Measurements from ENCODE around the gene ZNF615.
"Not testable (repeated sequence)": the region's sequence is repeated elsewhere in the genome, so short reads cannot be mapped to it uniquely, and the experiment has no call there.

Gene ZNF615

DNA sequence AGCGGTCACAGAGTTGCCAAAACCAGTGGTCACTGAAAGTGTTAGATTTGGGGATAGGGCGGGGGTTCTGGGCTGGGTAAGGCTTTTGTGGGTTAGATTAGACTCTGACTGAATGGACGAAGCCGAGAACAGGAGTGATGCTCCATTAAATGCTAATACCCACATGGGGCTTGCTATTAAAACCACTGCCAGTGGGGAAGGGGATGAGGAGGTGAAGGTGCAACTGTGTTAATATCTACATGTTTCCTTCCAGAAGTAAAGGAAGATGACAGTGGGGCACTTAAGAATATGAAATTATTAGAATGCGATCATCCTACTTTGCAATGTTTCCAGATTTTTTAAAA lies 20.7 kb upstream of the ZNF615 start:
- ChIA-PET POLR2A (interaction anchor here (1.3 kb wide), 1 partner anchor 21 kb away, joined by 8 read pairs; the partner anchor contains the start of gene ZNF615), CTCF (no interaction called here)
- no peak for TF ChIP-seq CTCF (IDR thresholded peaks at IDR 0.05; ENCODE audit: insufficient read depth, low read length, missing control alignments)
- no peak for DNase-seq (ENCODE audit: low read depth, low spot score)
- H3K4me3 ChIP-seq (ENCODE audit: low read depth, low read length) = peak overlapping the region; percentile 99

DNA sequence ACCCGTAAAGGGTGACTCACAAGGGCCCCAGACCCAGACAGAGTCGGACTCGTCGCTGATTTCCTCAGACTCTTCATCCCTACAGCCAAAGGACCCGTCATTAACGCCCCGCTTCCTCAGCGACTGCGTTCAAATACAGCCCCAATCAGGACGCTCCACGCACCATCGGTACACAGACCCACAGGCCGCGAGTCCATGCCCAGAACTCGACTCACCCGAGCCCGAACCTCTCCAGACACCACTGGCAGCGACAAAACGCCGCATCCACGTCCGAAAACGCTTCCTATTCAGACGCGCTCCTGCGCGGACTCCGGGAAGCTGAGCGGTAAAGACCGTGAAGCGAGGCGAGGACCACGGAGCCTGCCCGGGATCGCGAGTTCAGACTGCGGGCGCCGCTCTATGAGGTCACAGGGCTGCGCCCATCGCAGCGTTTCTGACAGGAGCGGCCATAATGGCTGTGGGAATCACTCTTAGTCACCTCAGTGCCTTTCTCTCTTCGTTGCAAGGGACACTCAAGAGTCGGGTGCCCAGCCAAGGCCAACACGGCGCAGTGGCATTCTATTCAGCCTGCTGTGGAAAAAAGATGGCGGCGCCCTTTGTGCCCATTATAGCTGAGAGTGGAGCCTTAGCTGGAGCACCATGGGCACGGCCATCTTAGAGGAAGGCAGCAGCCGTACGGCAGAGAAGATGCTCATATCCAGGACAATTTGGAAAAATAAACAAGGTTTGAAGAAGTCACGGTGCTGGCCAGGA lies 20.2 kb upstream of the ZNF615 start, which contains the start of gene ZNF614:
Gene ZNF614, minus strand, starts transcription at position 353 of the 753 bp plus-strand sequence. CDS start 2,634 bp downstream, outside the sequence.
- H3K4me3 ChIP-seq (ENCODE audit: low read depth, low read length) = peak within 1 kb of the TSS; percentile 99
- ChIA-PET CTCF (no interaction called here), POLR2A (interaction anchor here (1.3 kb wide), 1 partner anchor 20 kb away, joined by 8 read pairs; the partner anchor contains the start of gene ZNF615)
- peak; percentile 19 for DNase-seq (ENCODE audit: low read depth, low spot score)
- no peak for TF ChIP-seq CTCF (IDR thresholded peaks at IDR 0.05; ENCODE audit: insufficient read depth, low read length, missing control alignments)

GRCh38 chr19:52026255-52026990 lies 18.4 kb upstream of the ZNF615 start:
- CTCF ChIA-PET; POLR2A ChIA-PET; H3K4me3 ChIP-seq (ENCODE audit: low read depth, low read length); DNase-seq (ENCODE audit: low read depth, low spot score): not testable (repeated sequence)

DNA sequence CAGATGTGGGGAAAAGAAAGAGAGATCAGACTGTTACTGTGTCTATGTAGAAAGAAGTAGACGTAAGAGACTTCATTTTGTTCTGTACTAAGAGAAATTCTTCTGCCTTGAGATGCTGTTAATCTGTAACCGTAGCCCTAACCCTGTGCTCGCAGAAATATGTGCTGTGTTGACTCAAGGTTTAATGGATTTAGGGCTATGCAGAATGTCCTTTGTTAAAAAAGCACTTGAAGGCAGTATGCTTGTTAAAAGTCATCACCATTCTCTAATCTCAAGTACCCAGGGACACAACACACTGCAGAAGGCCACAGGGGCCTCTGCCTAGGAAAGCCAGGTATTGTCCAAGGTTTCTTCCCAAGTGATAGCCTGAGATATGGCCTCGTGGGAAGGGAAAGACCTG lies 16.5 kb upstream of the ZNF615 start:
- CTCF ChIA-PET; DNase-seq (ENCODE audit: low read depth, low spot score); H3K4me3 ChIP-seq (ENCODE audit: low read depth, low read length); POLR2A ChIA-PET: not testable (repeated sequence)

DNA sequence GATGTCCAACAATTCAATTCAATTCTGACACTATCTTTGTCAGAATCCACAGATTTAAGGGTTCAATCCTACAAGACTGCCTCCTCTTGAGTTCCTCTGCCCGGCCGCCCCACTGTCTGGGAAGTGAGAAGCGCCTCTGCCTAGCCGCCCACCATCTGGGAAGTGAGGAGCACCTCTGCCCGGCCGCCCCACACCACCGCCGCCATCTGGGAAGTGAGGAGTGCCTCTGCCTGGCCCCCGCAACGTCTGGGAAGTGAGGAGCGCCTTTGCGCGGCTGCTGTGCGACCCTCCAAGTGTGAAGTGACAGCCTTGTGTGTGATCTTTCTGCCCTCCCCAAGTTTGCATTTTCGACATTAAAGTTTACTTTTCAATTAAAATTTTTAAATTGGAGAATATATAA lies 14.2 kb upstream of the ZNF615 start:
- no peak for DNase-seq (ENCODE audit: low read depth, low spot score)
- no peak overlapping the region for H3K4me3 ChIP-seq (ENCODE audit: low read depth, low read length)
- CTCF ChIA-PET = no interaction called here
- TF ChIP-seq CTCF (IDR thresholded peaks at IDR 0.05; ENCODE audit: insufficient read depth, low read length, missing control alignments) = no peak
- POLR2A ChIA-PET = no interaction called here

GRCh38 chr19:52020506-52020905 lies 12.5 kb upstream of the ZNF615 start:
- CTCF ChIA-PET = interaction anchor here (1.1 to 1.6 kb wide), 2 partner anchors 13 to 217 kb away, joined by 3 to 4 read pairs; partner anchors contain the start of gene ZNF615
- TF ChIP-seq CTCF (IDR thresholded peaks at IDR 0.05; ENCODE audit: insufficient read depth, low read length, missing control alignments) = no peak
- H3K4me3 ChIP-seq (ENCODE audit: low read depth, low read length) = no peak overlapping the region
- POLR2A ChIA-PET = no interaction called here
- DNase-seq (ENCODE audit: low read depth, low spot score) = no peak

DNA sequence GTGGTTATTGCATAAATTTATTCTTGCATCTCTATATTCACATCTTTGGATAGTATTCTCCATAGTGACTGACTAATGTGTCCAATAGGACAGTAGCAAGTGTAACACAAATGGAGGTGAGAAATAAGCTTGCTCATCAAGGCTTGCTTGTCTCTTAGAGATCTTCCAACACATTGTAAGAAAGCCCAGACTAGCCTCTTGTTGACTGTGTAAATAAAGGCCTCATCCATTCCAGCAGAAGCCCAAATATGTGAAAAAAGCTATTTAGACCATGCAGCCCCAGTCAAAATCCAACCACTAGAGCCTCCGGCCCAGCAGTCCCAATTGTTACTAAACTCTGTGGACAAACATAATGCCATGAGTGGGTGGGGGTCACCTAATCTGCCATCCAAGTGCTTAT lies 2.7 kb upstream of the ZNF615 start:
- TF ChIP-seq CTCF (IDR thresholded peaks at IDR 0.05; ENCODE audit: insufficient read depth, low read length, missing control alignments) = no peak
- POLR2A ChIA-PET = no interaction called here
- no peak for DNase-seq (ENCODE audit: low read depth, low spot score)
- CTCF ChIA-PET = no interaction called here
- no peak overlapping the region for H3K4me3 ChIP-seq (ENCODE audit: low read depth, low read length)
